ENCODE measurements around the gene ADH5.
"Not testable (repeated sequence)": the region's sequence is repeated elsewhere in the genome, so short reads cannot be mapped to it uniquely, and the experiment has no call there.

The ADH5 gene

GRCh38 chr4:99102634-99103033 lies 14.0 kb upstream of the ADH5 start:
- H3K4me1 ChIP-seq (ENCODE audit: low read length): no peaks in the 10 kb centered on the region
- no peaks in the 10 kb centered on the region for H3K9me3 ChIP-seq (ENCODE audit: insufficient read depth, low read length)
- no peaks in the 10 kb centered on the region for H3K36me3 ChIP-seq (replicated peaks; ENCODE audit: low read depth, low read length)
- no peak for TF ChIP-seq EZH2phosphoT487 (IDR thresholded peaks at IDR 0.05; ENCODE audit: low read depth)
- TF ChIP-seq, protein P1, sequence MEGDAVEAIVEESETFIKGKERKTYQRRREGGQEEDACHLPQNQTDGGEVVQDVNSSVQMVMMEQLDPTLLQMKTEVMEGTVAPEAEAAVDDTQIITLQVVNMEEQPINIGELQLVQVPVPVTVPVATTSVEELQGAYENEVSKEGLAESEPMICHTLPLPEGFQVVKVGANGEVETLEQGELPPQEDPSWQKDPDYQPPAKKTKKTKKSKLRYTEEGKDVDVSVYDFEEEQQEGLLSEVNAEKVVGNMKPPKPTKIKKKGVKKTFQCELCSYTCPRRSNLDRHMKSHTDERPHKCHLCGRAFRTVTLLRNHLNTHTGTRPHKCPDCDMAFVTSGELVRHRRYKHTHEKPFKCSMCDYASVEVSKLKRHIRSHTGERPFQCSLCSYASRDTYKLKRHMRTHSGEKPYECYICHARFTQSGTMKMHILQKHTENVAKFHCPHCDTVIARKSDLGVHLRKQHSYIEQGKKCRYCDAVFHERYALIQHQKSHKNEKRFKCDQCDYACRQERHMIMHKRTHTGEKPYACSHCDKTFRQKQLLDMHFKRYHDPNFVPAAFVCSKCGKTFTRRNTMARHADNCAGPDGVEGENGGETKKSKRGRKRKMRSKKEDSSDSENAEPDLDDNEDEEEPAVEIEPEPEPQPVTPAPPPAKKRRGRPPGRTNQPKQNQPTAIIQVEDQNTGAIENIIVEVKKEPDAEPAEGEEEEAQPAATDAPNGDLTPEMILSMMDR (IDR thresholded peaks at IDR 0.05; ENCODE audit: low read depth, low read length): no peak
- no peaks in the 10 kb centered on the region for H3K79me2 ChIP-seq (ENCODE audit: low read length)
- H3K9ac ChIP-seq (ENCODE audit: low read length): no peak overlapping the region
- H2AFZ ChIP-seq (ENCODE audit: low read depth, low read length): no peak overlapping the region
- no peaks in the 10 kb centered on the region for H4K20me1 ChIP-seq (ENCODE audit: insufficient read depth, low read length)
- H3K27ac ChIP-seq (ENCODE audit: low read length): no peak overlapping the region
- H3K27me3 ChIP-seq (ENCODE audit: low read depth, low read length): no peaks in the 10 kb centered on the region
- no peak overlapping the region for H3K4me2 ChIP-seq (ENCODE audit: low read length)
- no peak overlapping the region for H3K4me3 ChIP-seq (ENCODE audit: low read length)

DNA sequence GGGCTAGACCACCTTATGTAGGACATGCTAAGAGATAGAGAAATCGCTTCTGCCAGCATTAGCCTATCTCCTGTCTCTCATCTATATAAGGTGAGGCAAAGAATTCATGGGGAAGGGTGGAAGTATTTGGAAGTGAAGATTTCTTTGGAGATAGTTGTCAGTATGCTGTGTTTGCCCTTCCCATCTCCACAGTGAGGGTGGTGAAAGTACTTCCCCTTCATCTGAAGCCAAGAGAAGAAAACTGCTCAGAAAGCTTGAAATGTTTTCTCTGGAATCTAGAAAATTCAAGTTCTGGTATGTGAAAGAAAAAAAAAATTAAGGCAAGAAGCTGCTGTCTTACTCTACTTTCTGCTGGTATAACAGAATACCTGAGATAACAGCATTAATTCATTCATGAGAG lies 12.3 kb upstream of the ADH5 start:
- no peaks in the 10 kb centered on the region for H3K4me1 ChIP-seq (ENCODE audit: low read length)
- H3K27me3 ChIP-seq (ENCODE audit: low read depth, low read length): no peaks in the 10 kb centered on the region
- no peaks in the 10 kb centered on the region for H3K36me3 ChIP-seq (replicated peaks; ENCODE audit: low read depth, low read length)
- H3K9me3 ChIP-seq (ENCODE audit: insufficient read depth, low read length): no peaks in the 10 kb centered on the region
- H3K4me2 ChIP-seq (ENCODE audit: low read length): no peak overlapping the region
- no peak overlapping the region for H3K4me3 ChIP-seq (ENCODE audit: low read length)
- no peak overlapping the region for H3K9ac ChIP-seq (ENCODE audit: low read length)
- TF ChIP-seq, protein P1 (IDR thresholded peaks at IDR 0.05; ENCODE audit: low read depth, low read length): no peak
- no peak for TF ChIP-seq EZH2phosphoT487 (IDR thresholded peaks at IDR 0.05; ENCODE audit: low read depth)
- H3K27ac ChIP-seq (ENCODE audit: low read length): no peak overlapping the region
- H2AFZ ChIP-seq (ENCODE audit: low read depth, low read length): no peak overlapping the region
- H4K20me1 ChIP-seq (ENCODE audit: insufficient read depth, low read length): no peaks in the 10 kb centered on the region
- H3K79me2 ChIP-seq (ENCODE audit: low read length): no peaks in the 10 kb centered on the region

DNA sequence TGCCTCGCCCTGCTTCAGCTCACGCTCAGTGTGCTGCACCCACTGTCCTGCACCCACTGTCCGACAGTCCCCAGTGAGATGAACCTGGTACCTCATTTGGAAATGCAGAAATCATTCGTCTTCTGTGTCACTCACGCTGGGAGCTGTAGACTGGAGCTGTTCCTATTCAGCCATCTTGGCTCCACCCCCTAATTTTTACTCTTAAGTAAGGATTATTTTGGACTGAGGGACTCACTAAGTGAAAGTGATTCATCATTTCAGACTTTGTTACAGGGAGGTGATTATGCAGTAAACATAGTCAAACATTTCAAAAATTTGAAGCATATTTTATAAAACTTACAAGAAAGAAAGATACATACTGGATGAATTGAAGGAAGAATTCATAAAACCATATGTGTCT lies 11.2 kb upstream of the ADH5 start:
- not testable (repeated sequence) for H3K4me3 ChIP-seq (ENCODE audit: low read length); H3K36me3 ChIP-seq (replicated peaks; ENCODE audit: low read depth, low read length); H3K4me2 ChIP-seq (ENCODE audit: low read length); H3K4me1 ChIP-seq (ENCODE audit: low read length); H3K27ac ChIP-seq (ENCODE audit: low read length); H3K9ac ChIP-seq (ENCODE audit: low read length); H4K20me1 ChIP-seq (ENCODE audit: insufficient read depth, low read length); H3K79me2 ChIP-seq (ENCODE audit: low read length); H3K9me3 ChIP-seq (ENCODE audit: insufficient read depth, low read length); H2AFZ ChIP-seq (ENCODE audit: low read depth, low read length); H3K27me3 ChIP-seq (ENCODE audit: low read depth, low read length)

GRCh38 chr4:99099311-99099710 lies 10.7 kb upstream of the ADH5 start:
- Histone ChIP-seq H3K36me3 (replicated peaks; ENCODE audit: low read depth, low read length) (no peaks in the 10 kb centered on the region), H2AFZ (ENCODE audit: low read depth, low read length) (no peak overlapping the region), H3K4me2 (ENCODE audit: low read length) (no peak overlapping the region), H3K27me3 (ENCODE audit: low read depth, low read length) (no peaks in the 10 kb centered on the region), H4K20me1 (ENCODE audit: insufficient read depth, low read length) (no peaks in the 10 kb centered on the region), H3K9me3 (ENCODE audit: insufficient read depth, low read length) (no peaks in the 10 kb centered on the region), H3K27ac (ENCODE audit: low read length) (no peak overlapping the region), H3K4me3 (ENCODE audit: low read length) (no peak overlapping the region), H3K4me1 (ENCODE audit: low read length) (no peaks in the 10 kb centered on the region), H3K79me2 (ENCODE audit: low read length) (no peaks in the 10 kb centered on the region), H3K9ac (ENCODE audit: low read length) (no peak overlapping the region)
- TF ChIP-seq EZH2phosphoT487 (IDR thresholded peaks at IDR 0.05; ENCODE audit: low read depth): no peak
- TF ChIP-seq, protein P1 (IDR thresholded peaks at IDR 0.05; ENCODE audit: low read depth, low read length): no peak

DNA sequence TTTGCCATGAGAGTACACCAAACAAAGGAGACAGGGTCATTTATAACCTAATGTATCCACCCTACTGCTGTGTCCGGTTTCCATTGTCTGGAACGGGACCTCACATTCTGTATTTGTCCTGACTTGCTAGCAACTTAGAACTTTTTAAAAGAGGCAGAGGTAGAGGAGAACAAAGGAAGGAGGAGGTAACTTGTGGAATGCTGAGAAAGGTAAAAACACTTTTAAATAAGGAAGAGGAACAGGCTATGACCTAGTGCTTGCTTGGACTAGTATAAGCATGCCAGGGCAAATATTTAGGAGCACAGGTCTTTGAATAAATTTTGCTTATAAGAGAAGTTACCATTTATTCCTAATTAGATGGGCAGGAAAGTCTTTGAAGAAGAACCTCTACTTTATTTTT lies 3.3 kb upstream of the ADH5 start:
- not testable (repeated sequence) for H3K27me3 ChIP-seq (ENCODE audit: low read depth, low read length); H3K4me3 ChIP-seq (ENCODE audit: low read length); H3K9ac ChIP-seq (ENCODE audit: low read length); H4K20me1 ChIP-seq (ENCODE audit: insufficient read depth, low read length); H3K36me3 ChIP-seq (replicated peaks; ENCODE audit: low read depth, low read length); H2AFZ ChIP-seq (ENCODE audit: low read depth, low read length); H3K27ac ChIP-seq (ENCODE audit: low read length); H3K4me2 ChIP-seq (ENCODE audit: low read length); H3K9me3 ChIP-seq (ENCODE audit: insufficient read depth, low read length)
- Histone ChIP-seq H3K79me2 (ENCODE audit: low read length) (peaks cover 17% of the 10 kb centered on the region), H3K4me1 (ENCODE audit: low read length) (peaks cover 18% of the 10 kb centered on the region)
